Kidney epithelial cell (primary cell): Measurements from ENCODE around the gene HOXA4. TPM values are rescaled to one million over a fixed set of nuclear protein-coding genes. Genes with fewer than 3 reads are reported as not detected.

Experiments
- DNase-seq: peaks from one replicate; pipeline ENCODE4 v3.0.0-alpha.2; 2010; ENCODE audit warnings: low read depth
- H3K27me3 ChIP-seq: 2 replicates; pipeline ENCODE4 v1.6.0; 2011; ENCODE audit warnings: low read length; ENCODE audit not compliant: control insufficient read depth, insufficient read depth
- H3K36me3 ChIP-seq: 2 replicates; pipeline ENCODE4 v1.5.1; 2011; ENCODE audit warnings: low read length; ENCODE audit not compliant: control insufficient read depth, insufficient read depth
- H3K4me3 ChIP-seq: 2 replicates; pipeline ENCODE4 v1.5.1; 2011; ENCODE audit warnings: low read depth, mild to moderate bottlenecking, control low read depth, low read length
- total RNA-seq: library from RNA; depleted of rRNA; stranded (reverse); fragments of >200 nt; gene quantifications from 2 replicates; pipeline ENCODE4 v1.2.3, GENCODE V29; 2015
- TF ChIP-seq, protein P1 (sequence below): IDR thresholded peaks from 2 replicates; pipeline ENCODE4 v1.5.1; 2011; ENCODE audit warnings: mild to moderate bottlenecking, moderate library complexity, low read length, control low read depth, inconsistent platforms; ENCODE audit not compliant: insufficient read depth, poor library complexity, severe bottlenecking

The HOXA4 gene
- total RNA-seq, 1 donor from 2014 or later: 7.4 TPM

DNA sequence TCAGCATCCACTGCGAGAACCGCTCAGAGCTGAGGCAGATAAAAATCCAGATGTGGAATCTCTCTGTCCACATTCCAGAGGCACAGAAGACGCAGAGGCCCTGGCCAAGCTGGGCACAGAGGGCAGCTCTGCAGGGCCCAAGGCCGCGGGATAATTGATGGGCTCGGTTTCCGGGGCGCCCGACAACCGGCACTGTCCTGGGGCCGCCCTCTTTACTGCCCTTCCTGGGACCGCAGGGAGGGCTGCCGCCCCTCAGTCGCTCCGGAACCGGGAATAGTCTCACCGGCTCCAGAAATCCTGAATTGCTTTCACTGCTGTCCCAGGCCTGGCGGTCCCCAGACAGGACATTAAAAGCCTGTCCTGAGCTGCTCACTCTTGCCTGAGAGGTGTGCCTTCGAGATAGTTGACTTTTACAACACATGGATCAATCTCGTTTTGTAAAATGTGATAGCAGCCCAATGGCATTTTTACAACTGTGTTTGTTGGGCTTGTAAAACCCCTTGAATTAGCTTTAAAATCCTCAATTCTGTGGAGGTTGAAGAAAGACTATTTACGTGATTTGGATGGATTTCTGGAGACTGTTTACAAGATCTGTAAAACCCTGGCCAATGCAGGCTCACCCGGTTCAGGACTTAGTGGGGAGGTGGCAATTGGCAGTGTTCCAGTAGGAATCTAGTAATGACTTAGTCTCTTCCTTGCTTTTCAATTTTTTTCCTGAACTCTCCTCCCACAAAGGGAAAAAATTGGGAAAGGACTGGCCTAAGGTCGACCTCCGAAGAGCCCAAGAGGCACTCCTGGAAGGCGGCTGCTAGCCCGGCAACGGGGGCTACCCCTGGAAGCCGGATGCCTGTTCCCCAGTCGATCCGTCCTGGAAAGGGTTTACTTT, 18.4 kb upstream of the HOXA4 start:
- H3K36me3 ChIP-seq: peaks cover 1% of the 10 kb centered on the region
- TF ChIP-seq, protein P1, sequence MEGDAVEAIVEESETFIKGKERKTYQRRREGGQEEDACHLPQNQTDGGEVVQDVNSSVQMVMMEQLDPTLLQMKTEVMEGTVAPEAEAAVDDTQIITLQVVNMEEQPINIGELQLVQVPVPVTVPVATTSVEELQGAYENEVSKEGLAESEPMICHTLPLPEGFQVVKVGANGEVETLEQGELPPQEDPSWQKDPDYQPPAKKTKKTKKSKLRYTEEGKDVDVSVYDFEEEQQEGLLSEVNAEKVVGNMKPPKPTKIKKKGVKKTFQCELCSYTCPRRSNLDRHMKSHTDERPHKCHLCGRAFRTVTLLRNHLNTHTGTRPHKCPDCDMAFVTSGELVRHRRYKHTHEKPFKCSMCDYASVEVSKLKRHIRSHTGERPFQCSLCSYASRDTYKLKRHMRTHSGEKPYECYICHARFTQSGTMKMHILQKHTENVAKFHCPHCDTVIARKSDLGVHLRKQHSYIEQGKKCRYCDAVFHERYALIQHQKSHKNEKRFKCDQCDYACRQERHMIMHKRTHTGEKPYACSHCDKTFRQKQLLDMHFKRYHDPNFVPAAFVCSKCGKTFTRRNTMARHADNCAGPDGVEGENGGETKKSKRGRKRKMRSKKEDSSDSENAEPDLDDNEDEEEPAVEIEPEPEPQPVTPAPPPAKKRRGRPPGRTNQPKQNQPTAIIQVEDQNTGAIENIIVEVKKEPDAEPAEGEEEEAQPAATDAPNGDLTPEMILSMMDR: no peak
- no peaks in the 10 kb centered on the region for H3K27me3 ChIP-seq
- DNase-seq: no peak
- peak overlapping the region; percentile 71 for H3K4me3 ChIP-seq

DNA sequence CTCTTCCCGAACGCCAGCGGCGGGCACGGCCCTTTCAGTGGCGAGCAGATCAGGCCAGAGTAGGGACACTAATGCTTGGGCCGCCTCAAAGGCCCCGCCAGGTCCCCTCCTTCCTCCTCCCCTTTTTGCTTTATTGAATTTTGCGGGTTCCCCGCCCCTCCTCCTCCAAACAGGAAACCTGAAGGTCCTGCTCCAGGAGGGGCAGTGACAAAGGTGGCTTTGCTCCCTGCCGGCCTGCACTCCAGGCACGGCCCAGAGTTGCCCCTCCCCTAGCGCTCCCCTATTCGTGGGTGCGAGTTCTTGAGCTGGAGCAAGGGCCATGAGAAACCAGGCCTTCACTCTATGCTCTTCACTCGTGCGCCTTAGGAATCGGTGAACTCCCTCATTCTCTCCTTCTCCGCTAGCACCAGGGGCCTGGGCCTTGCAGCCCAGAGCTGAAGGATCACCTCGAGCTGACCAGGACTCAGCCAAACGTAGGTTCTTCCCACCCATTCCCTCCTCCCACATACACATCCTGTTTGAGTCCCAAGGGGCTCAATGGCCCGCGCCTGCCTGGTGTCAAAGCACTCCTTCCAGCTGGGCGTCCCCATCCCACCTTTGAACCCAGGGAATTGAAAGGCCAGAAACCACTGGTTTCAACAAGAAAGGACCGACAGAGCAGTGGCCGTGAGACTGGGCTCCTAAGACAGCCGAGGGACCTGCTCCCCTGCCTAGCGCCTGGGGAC, 17.6 kb upstream of the HOXA4 start:
- DNase-seq: no peak
- TF ChIP-seq, protein P1: no peak
- no peaks in the 10 kb centered on the region for H3K27me3 ChIP-seq
- peaks cover 1% of the 10 kb centered on the region for H3K36me3 ChIP-seq
- peak overlapping the region; percentile 71 for H3K4me3 ChIP-seq

DNA sequence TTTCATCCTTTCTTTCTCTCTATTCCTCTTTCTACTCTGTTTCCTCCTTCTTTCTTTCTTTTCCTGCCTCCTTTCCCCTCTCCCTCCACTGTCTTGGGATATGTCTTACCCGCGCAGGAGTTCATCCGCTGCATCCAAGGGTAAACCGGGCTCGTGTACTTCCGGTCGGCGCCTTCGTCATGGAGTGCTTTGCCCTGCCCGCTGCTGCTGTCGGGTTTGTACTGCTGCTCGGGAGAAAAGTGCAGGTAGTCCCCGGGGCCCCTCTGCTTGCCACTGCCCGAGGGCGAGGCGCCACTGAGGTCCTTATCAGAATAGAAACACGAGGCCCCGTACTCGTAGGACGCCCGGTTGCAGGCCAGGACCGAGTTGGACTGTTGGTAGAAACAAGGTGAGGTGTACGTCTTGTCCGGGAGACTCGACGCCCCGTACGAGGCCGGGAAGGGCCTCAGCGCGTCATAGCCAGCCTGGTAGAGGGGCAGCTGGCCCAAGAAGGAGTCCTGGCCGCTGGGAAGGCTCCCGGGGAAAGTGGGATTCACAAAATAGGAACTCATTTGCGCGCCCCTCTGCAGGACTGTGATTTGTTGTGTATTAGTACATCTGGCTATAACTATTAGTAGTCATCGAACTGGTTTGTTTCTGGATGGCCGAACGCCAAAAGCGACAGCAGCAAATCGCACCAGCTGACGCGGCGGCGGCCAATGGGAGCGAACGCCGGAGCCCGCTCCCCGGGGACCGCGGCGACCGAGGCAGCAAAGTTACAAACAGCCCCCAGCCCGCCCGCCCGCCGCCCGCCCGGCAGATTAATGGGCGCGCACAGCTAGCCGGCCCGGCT, 16.9 kb upstream of the HOXA4 start, which contains the start of gene HOXA6:
HOXA6 (minus strand) TSS at position 576 of the 832 bp plus-strand sequence; CDS start at position 551, 25 bp downstream.
- peak within 1 kb of the TSS; percentile 71 for H3K4me3 ChIP-seq
- H3K36me3 ChIP-seq: peaks cover 3% of the 10 kb centered on the region
- no peak for DNase-seq
- TF ChIP-seq, protein P1: no peak
- H3K27me3 ChIP-seq: peaks cover 2% of the 10 kb centered on the region

DNA sequence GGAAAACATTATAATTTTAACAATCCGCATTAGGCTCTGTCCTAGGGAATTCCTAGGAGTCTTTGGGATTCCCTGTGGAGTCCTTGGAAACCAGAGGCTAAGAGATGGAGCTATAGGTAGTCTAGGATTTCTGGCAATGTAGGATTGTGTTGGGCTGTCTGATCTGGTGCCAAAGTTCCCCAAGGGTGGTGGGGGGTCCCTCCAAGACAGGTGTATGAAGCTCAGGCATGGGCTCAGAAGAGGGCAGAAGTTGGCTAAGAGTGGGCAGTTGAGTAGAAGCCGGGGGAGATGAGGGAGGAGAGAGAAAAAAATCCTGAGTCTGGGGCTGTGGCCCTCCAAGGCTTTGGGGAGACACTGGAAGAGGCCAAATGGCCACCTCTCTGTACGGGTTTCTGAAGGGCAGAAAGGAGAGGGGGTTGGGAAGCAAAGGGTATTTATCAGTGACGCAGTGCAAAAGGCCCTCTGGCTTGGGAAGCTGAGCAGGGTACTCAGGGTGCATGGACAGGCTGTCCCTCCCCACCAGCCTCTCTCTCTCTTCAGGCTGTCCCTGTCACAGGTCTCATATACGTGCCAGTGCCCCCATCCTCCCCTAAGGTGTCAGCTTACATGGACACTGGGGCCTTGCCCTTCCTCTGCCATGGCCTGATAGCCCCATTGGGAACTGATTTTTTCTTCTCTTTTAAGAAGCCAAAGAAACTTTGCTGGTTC, 16.1 kb upstream of the HOXA4 start:
- TF ChIP-seq, protein P1: no peak
- peaks cover 3% of the 10 kb centered on the region for H3K36me3 ChIP-seq
- DNase-seq: no peak
- H3K4me3 ChIP-seq: peak overlapping the region; percentile 71
- peaks cover 2% of the 10 kb centered on the region for H3K27me3 ChIP-seq

DNA sequence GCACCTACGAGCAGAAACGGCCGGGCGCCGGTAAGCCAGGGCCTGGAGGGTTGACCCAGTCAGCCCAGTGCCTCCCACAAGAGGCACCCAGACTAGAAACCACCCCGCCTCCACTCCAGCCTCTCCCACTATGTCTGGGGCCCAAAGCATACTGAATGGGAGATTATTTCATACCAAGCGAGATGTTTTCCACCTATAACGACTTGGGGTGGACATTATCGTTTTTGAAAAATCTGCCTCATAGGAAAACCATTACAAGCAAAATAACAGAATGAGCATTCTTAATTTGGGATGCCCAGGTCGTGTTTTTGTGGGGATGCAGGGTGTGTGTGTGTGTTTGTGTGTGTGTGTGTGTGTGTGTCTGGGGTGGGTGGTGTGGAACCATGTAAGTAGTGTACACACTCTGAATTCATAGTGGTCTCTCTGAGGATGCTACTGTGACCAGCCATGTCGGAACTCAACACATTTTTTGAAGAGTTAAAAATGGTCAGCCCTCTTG, 15.4 kb upstream of the HOXA4 start:
- H3K4me3 ChIP-seq: peak overlapping the region; percentile 21
- peaks cover 2% of the 10 kb centered on the region for H3K27me3 ChIP-seq

More for the DNA sequence above, 15.4 kb upstream of the HOXA4 start:
- no peak for DNase-seq
- TF ChIP-seq, protein P1: no peak
- peaks cover 3% of the 10 kb centered on the region for H3K36me3 ChIP-seq
